ENCODE data around the gene GRB14. TPM values are rescaled to one million over a fixed set of nuclear protein-coding genes. Genes with fewer than 3 reads are reported as not detected.

GRB14 gene
- total RNA-seq, 1 donor from 2014 or later = 2.7 TPM

DNA sequence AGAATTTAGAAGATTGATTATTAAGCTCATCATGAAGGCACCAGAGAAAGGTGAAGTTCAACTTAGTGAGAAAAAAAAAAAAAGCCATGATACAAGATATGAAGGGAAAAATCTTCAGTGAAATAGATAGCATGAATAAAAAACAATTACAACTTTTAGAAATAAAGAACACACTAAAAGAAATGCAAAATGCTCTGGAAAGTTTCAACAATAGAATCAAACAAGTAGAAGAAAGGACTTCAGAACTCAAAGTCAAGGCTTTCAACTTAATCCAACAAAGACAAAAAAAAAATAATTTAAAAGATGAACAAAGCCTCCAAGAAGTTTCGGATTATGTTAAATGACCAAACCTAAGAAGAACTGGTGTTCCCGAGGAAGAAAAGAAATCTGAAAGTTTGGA is 105.5 kb downstream of the GRB14 start:
- Histone ChIP-seq H3K27me3 (no peaks in the 10 kb centered on the region), H3K4me1 (no peaks in the 10 kb centered on the region), H3K4me3 (no peak overlapping the region), H3K27ac (no peak overlapping the region), H3K36me3 (no peaks in the 10 kb centered on the region), H3K9me3 (no peaks in the 10 kb centered on the region)
- DNase-seq (ENCODE audit: extremely low spot score in 2 of 2) = no peak
- intact Hi-C loops (cut with DNase I) = no loop called here
- TF ChIP-seq, protein P1, sequence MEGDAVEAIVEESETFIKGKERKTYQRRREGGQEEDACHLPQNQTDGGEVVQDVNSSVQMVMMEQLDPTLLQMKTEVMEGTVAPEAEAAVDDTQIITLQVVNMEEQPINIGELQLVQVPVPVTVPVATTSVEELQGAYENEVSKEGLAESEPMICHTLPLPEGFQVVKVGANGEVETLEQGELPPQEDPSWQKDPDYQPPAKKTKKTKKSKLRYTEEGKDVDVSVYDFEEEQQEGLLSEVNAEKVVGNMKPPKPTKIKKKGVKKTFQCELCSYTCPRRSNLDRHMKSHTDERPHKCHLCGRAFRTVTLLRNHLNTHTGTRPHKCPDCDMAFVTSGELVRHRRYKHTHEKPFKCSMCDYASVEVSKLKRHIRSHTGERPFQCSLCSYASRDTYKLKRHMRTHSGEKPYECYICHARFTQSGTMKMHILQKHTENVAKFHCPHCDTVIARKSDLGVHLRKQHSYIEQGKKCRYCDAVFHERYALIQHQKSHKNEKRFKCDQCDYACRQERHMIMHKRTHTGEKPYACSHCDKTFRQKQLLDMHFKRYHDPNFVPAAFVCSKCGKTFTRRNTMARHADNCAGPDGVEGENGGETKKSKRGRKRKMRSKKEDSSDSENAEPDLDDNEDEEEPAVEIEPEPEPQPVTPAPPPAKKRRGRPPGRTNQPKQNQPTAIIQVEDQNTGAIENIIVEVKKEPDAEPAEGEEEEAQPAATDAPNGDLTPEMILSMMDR (IDR thresholded peaks at IDR 0.05) = no peak
- TF ChIP-seq POLR2A (IDR thresholded peaks at IDR 0.05) = no peak
- no peak for TF ChIP-seq POLR2AphosphoS5 (IDR thresholded peaks at IDR 0.05; ENCODE audit: insufficient read depth in 1 of 2, low read depth in 1 of 2)

DNA sequence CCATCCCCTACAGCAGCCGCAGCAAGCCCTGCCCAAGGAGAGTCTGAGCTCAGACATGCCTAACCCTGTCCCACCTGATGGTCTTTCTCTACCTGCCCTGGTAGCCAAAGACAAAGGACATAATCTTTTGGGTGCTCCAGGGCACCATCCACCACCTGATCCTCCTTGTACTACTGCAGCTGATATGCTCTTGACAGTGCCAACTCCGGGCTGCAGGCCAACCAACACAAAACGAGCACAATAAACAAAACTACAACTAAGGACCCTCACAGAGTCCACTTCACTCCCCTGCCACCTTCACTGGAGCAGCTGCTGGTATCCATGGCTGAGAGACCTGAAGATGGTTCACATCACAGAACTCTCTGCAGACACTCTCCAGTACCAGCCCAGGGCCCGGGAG is 106.3 kb downstream of the GRB14 start:
- TF ChIP-seq POLR2A (IDR thresholded peaks at IDR 0.05) (no peak), POLR2AphosphoS5 (IDR thresholded peaks at IDR 0.05; ENCODE audit: insufficient read depth in 1 of 2, low read depth in 1 of 2) (no peak)
- TF ChIP-seq, protein P1 (IDR thresholded peaks at IDR 0.05) = no peak
- intact Hi-C loops (cut with DNase I) = no loop called here
- Histone ChIP-seq H3K4me3 (no peak overlapping the region), H3K36me3 (no peaks in the 10 kb centered on the region), H3K9me3 (no peaks in the 10 kb centered on the region), H3K27me3 (no peaks in the 10 kb centered on the region), H3K4me1 (no peaks in the 10 kb centered on the region), H3K27ac (no peak overlapping the region)
- no peak for DNase-seq (ENCODE audit: extremely low spot score in 2 of 2)

DNA sequence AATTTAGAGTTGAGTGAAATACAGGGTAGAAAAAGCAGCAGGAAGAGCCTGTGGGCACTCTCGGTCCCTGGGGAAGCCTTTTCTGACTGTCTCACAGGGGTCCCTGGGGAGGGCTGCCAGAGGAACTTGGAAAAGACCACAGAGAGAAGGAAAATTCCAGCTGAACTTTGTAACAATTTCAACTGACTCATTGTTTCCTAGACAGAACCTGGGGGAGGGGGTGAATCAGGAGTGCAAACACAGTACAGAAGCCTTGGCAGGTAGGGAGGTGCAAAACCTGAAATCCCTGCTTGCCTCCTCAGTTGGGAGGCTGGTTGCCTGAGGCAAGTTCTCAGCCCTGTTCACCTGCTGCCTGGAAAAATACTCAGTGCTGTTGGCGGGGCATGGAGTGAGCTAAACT is 106.8 kb downstream of the GRB14 start:
- DNase-seq (ENCODE audit: extremely low spot score in 2 of 2) = no peak
- no peaks in the 10 kb centered on the region for H3K27me3 ChIP-seq
- no peaks in the 10 kb centered on the region for H3K4me1 ChIP-seq
- H3K27ac ChIP-seq = no peak overlapping the region
- H3K4me3 ChIP-seq = no peak overlapping the region
- intact Hi-C loops (cut with DNase I) = no loop called here
- H3K36me3 ChIP-seq = no peaks in the 10 kb centered on the region
- TF ChIP-seq, protein P1 (IDR thresholded peaks at IDR 0.05) = no peak
- TF ChIP-seq POLR2A (IDR thresholded peaks at IDR 0.05) = no peak
- TF ChIP-seq POLR2AphosphoS5 (IDR thresholded peaks at IDR 0.05; ENCODE audit: insufficient read depth in 1 of 2, low read depth in 1 of 2) = no peak
- no peaks in the 10 kb centered on the region for H3K9me3 ChIP-seq

DNA sequence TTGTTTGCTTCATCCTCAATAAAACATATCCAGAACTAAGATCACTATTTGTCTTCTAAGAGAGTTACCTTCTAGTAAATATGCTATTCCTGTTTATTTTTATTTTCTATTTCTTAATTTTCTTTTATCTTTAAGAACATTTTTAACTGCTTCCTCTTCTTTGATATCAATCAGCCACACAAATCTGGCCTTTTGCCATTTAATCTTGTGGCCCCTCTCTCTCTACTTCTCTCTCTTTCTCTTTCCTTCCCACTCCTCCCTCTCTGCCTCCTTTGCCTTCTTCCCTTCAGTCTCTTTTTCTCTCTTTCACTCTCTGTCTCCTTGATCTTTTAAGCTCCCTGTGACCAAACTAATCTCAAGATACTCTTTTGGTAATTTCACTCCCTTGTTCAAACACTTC is 108.4 kb downstream of the GRB14 start:
- H3K4me1 ChIP-seq = no peaks in the 10 kb centered on the region
- intact Hi-C loops (cut with DNase I) = no loop called here
- TF ChIP-seq, protein P1 (IDR thresholded peaks at IDR 0.05) = no peak
- no peak for TF ChIP-seq POLR2AphosphoS5 (IDR thresholded peaks at IDR 0.05; ENCODE audit: insufficient read depth in 1 of 2, low read depth in 1 of 2)
- no peak for TF ChIP-seq POLR2A (IDR thresholded peaks at IDR 0.05)
- H3K4me3 ChIP-seq = no peak overlapping the region
- no peak for DNase-seq (ENCODE audit: extremely low spot score in 2 of 2)
- H3K36me3 ChIP-seq = no peaks in the 10 kb centered on the region
- no peaks in the 10 kb centered on the region for H3K27me3 ChIP-seq
- H3K9me3 ChIP-seq = no peaks in the 10 kb centered on the region
- no peak overlapping the region for H3K27ac ChIP-seq

DNA sequence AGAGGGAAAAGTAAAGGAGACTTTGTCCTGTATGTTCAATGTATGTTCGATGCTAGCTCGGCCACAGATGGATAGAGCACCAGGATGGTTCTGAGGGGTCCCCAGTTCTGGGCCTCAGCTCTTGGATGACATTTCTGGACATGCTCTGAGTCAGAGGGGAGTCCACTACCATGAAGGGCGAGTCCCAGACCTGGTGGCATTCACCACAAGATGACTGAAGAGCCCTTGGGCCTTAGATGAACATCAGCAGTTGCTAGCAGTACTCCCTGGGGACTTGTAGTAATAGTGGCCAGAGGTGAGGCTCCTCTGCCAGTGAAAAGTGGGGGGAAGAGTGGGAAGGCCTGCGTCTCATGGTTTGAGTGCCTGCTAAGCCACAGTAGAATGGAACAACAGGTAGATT is 109.5 kb downstream of the GRB14 start:
- Histone ChIP-seq H3K9me3 (no peaks in the 10 kb centered on the region), H3K4me1 (no peaks in the 10 kb centered on the region), H3K36me3 (no peaks in the 10 kb centered on the region), H3K27me3 (no peaks in the 10 kb centered on the region), H3K27ac (no peak overlapping the region), H3K4me3 (no peak overlapping the region)
- TF ChIP-seq, protein P1 (IDR thresholded peaks at IDR 0.05) = no peak
- no peak for TF ChIP-seq POLR2A (IDR thresholded peaks at IDR 0.05)
- TF ChIP-seq POLR2AphosphoS5 (IDR thresholded peaks at IDR 0.05; ENCODE audit: insufficient read depth in 1 of 2, low read depth in 1 of 2) = no peak
- intact Hi-C loops (cut with DNase I) = no loop called here
- DNase-seq (ENCODE audit: extremely low spot score in 2 of 2) = no peak

Data from vagina (tissue), 2 donors.